MM.1S (cell line): ENCODE results near the gene MAP3K13.

Source experiments
- DNase-seq: peaks from one replicate; pipeline ENCODE4 v3.0.0-alpha.2; 2015
- H2AFZ ChIP-seq: fragments of 300-600 bp; sonication (generic); 2 replicates; pipeline ENCODE4 v1.6.0; 2016; ENCODE audit warnings: antibody characterized with exemption, low read length
- H3F3A ChIP-seq: fragments of 300-600 bp; sonication (generic); 2 replicates; pipeline ENCODE4 v1.6.1; 2016; ENCODE audit warnings: mild to moderate bottlenecking, antibody characterized with exemption, low read length, moderate library complexity, mixed read lengths; ENCODE audit not compliant: insufficient read depth
- H3K27ac ChIP-seq: fragments of 300-600 bp; sonication (generic); 2 replicates; pipeline ENCODE4 v1.5.1; 2016; ENCODE audit warnings: mild to moderate bottlenecking, low read length
- H3K27me3 ChIP-seq: fragments of 300-600 bp; sonication (generic); replicated peaks from 2 replicates; pipeline ENCODE4 v1.6.0; 2016; ENCODE audit warnings: low read length; ENCODE audit not compliant: insufficient read depth
- H3K36me3 ChIP-seq: fragments of 300-600 bp; sonication (generic); replicated peaks from 2 replicates; pipeline ENCODE4 v1.6.1; 2016; ENCODE audit warnings: mild to moderate bottlenecking, low read length, mixed read lengths; ENCODE audit not compliant: insufficient read depth
- H3K4me1 ChIP-seq: fragments of 300-600 bp; sonication (generic); 2 replicates; pipeline ENCODE4 v1.6.1; 2016; ENCODE audit warnings: low read length, mixed read lengths
- H3K4me2 ChIP-seq: fragments of 300-600 bp; sonication (generic); 2 replicates; pipeline ENCODE4 v1.6.0; 2016; ENCODE audit warnings: low read depth, low read length
- H3K4me3 ChIP-seq: fragments of 300-600 bp; sonication (generic); 2 replicates; pipeline ENCODE4 v1.5.1; 2016; ENCODE audit warnings: low read length, mixed read lengths
- H3K79me2 ChIP-seq: fragments of 300-600 bp; sonication (generic); 2 replicates; pipeline ENCODE4 v1.6.1; 2016; ENCODE audit warnings: mixed run types, low read length, mixed read lengths
- H3K9ac ChIP-seq: fragments of 300-600 bp; sonication (generic); 2 replicates; pipeline ENCODE4 v1.6.1; 2016; ENCODE audit warnings: low read length, mixed read lengths
- H3K9me2 ChIP-seq: fragments of 300-600 bp; sonication (generic); replicated peaks from 2 replicates; pipeline ENCODE4 v1.6.1; 2016; ENCODE audit warnings: mild to moderate bottlenecking, low read length, mixed read lengths; ENCODE audit not compliant: insufficient read depth
- H3K9me3 ChIP-seq: fragments of 300-600 bp; sonication (generic); replicated peaks from 2 replicates; pipeline ENCODE4 v1.6.1; 2016; ENCODE audit warnings: mild to moderate bottlenecking, low read length, mixed read lengths; ENCODE audit not compliant: insufficient read depth
- H4K20me1 ChIP-seq: fragments of 300-600 bp; sonication (generic); 2 replicates; pipeline ENCODE4 v1.6.1; 2016; ENCODE audit warnings: mild to moderate bottlenecking, low read length, moderate library complexity, mixed read lengths; ENCODE audit not compliant: insufficient read depth
- CTCF ChIP-seq: fragments of 300-600 bp; sonication (generic); IDR thresholded peaks from 2 replicates; pipeline ENCODE4 v1.5.1; 2016; ENCODE audit warnings: antibody characterized with exemption, low read length, mixed read lengths
- EZH2 ChIP-seq: fragments of 300-600 bp; sonication (generic); optimal IDR thresholded peaks from 2 replicates; pipeline ENCODE3; 2017; ENCODE audit warnings: low read depth, mild to moderate bottlenecking, antibody characterized with exemption, low read length, mixed read lengths
- EZH2phosphoT487 ChIP-seq: fragments of 300-600 bp; sonication (generic); IDR thresholded peaks from 2 replicates; pipeline ENCODE4 v1.6.1; 2018; ENCODE audit warnings: antibody characterized with exemption, low read length

The MAP3K13 gene

GRCh38 chr3:185342459-185343174 is 20.3 kb upstream of the MAP3K13 start:
- DNase-seq: peak; percentile 64
- H3K9ac ChIP-seq: no peak overlapping the region
- no peaks in the 10 kb centered on the region for H4K20me1 ChIP-seq
- H3K79me2 ChIP-seq: no peaks in the 10 kb centered on the region
- no peaks in the 10 kb centered on the region for H3K9me3 ChIP-seq
- no peaks in the 10 kb centered on the region for H3F3A ChIP-seq
- H3K36me3 ChIP-seq: no peaks in the 10 kb centered on the region
- H3K9me2 ChIP-seq: no peaks in the 10 kb centered on the region
- H2AFZ ChIP-seq: 0 out of 2 replicates have a peak overlapping the region, but pooled peaks have one; percentile 7
- no peaks in the 10 kb centered on the region for H3K27me3 ChIP-seq
- no peak overlapping the region for H3K27ac ChIP-seq
- TF ChIP-seq EZH2phosphoT487: no peak
- TF ChIP-seq EZH2: no peak
- peak overlapping the region; percentile 15; the same call in 1 of the 2 replicates for H3K4me2 ChIP-seq
- peaks cover 19% of the 10 kb centered on the region for H3K4me1 ChIP-seq
- no peak overlapping the region for H3K4me3 ChIP-seq

GRCh38 chr3:185347399-185347798 is 15.5 kb upstream of the MAP3K13 start:
- no peaks in the 10 kb centered on the region for H3K9me3 ChIP-seq
- H3K79me2 ChIP-seq: no peaks in the 10 kb centered on the region
- no peaks in the 10 kb centered on the region for H3K9me2 ChIP-seq
- no peaks in the 10 kb centered on the region for H3K36me3 ChIP-seq
- H3K9ac ChIP-seq: no peak overlapping the region
- H3F3A ChIP-seq: no peaks in the 10 kb centered on the region
- H3K4me1 ChIP-seq: peaks cover 9% of the 10 kb centered on the region
- no peak overlapping the region for H3K27ac ChIP-seq
- no peaks in the 10 kb centered on the region for H4K20me1 ChIP-seq
- no peaks in the 10 kb centered on the region for H3K27me3 ChIP-seq
- no peak overlapping the region for H3K4me3 ChIP-seq
- no peak for DNase-seq
- TF ChIP-seq EZH2: no peak
- no peak for TF ChIP-seq EZH2phosphoT487
- no peak for TF ChIP-seq CTCF
- H2AFZ ChIP-seq: no peak overlapping the region
- no peak overlapping the region for H3K4me2 ChIP-seq

- no peaks in the 10 kb centered on the region for H3F3A ChIP-seq
- no peaks in the 10 kb centered on the region for H3K36me3 ChIP-seq
- no peaks in the 10 kb centered on the region for H4K20me1 ChIP-seq
- no peak for DNase-seq
- no peaks in the 10 kb centered on the region for H3K9me2 ChIP-seq
- H2AFZ ChIP-seq: no peak overlapping the region
- no peak overlapping the region for H3K4me2 ChIP-seq
- no peaks in the 10 kb centered on the region for H3K27me3 ChIP-seq
- H3K27ac ChIP-seq: no peak overlapping the region
- H3K4me3 ChIP-seq: no peak overlapping the region
- no peak for TF ChIP-seq EZH2
- no peaks in the 10 kb centered on the region for H3K9me3 ChIP-seq
- 0 out of 2 replicates have a peak, but pooled peaks cover 3% of the 10 kb centered on the region for H3K4me1 ChIP-seq
- no peak overlapping the region for H3K9ac ChIP-seq
- no peaks in the 10 kb centered on the region for H3K79me2 ChIP-seq
These were observed 12.1 kb upstream of the MAP3K13 start for GRCh38 chr3:185350841-185351240.

- no peak overlapping the region for H3K27ac ChIP-seq
- TF ChIP-seq CTCF (no peak), EZH2 (no peak), EZH2phosphoT487 (no peak)
- H3K9me3 ChIP-seq: no peaks in the 10 kb centered on the region
- no peak for DNase-seq
- no peaks in the 10 kb centered on the region for H3K36me3 ChIP-seq
- H3K4me3 ChIP-seq: no peak overlapping the region
- no peak overlapping the region for H3K9ac ChIP-seq
- H3K4me1 ChIP-seq: 0 out of 2 replicates have a peak, but pooled peaks cover 3% of the 10 kb centered on the region
- H3K9me2 ChIP-seq: no peaks in the 10 kb centered on the region
- no peak overlapping the region for H2AFZ ChIP-seq
- H3F3A ChIP-seq: no peaks in the 10 kb centered on the region
- no peaks in the 10 kb centered on the region for H3K27me3 ChIP-seq
- H4K20me1 ChIP-seq: no peaks in the 10 kb centered on the region
- no peaks in the 10 kb centered on the region for H3K79me2 ChIP-seq
- H3K4me2 ChIP-seq: no peak overlapping the region
These were observed 11.5 kb upstream of the MAP3K13 start for GRCh38 chr3:185351396-185351795.
